Uterus (tissue), 4 donors: ENCODE data around the gene TRIM15. TPM values are rescaled to one million over a fixed set of nuclear protein-coding genes. Genes with fewer than 3 reads are reported as not detected.

ENCODE experiments used
- DNase-seq, 2 donors: peaks; one replicate each; pipeline ENCODE4 v3.0.0-alpha.2; 2019 to 2020
- H3K27ac ChIP-seq, 2 donors: fragments of 200-600 bp; sonication (generic); 1 replicate in 1 of 2; 2 replicates in 1 of 2; pipeline ENCODE4 v1.5.1; 2016 to 2018
- H3K27me3 ChIP-seq, 2 donors: fragments of 200-600 bp; sonication (generic); one replicate each; pipeline ENCODE4 v1.5.1; 2018 to 2019; ENCODE audit warnings: control low read depth in 1 of 2
- H3K36me3 ChIP-seq, 2 donors: fragments of 200-600 bp; sonication (generic); one replicate each; pipeline ENCODE4 v1.5.1; 2019; ENCODE audit warnings: control low read depth in 1 of 2
- H3K4me1 ChIP-seq, 2 donors: fragments of 200-600 bp; sonication (generic); one replicate each; pipeline ENCODE4 v1.5.1; 2018 to 2019; ENCODE audit warnings: control low read depth in 1 of 2
- H3K4me3 ChIP-seq, 2 donors: fragments of 200-600 bp; sonication (generic); 1 replicate in 1 of 2; 2 replicates in 1 of 2; pipeline ENCODE4 v1.5.1; 2018 to 2019; ENCODE audit warnings: mild to moderate bottlenecking in 1 of 2
- H3K9me3 ChIP-seq, 2 donors: fragments of 200-600 bp; sonication (generic); one replicate each; pipeline ENCODE4 v1.5.1; 2019; ENCODE audit warnings: control low read depth in 1 of 2
- POLR2A ChIP-seq, 2 donors: fragments of 450-650 bp; IDR thresholded peaks; one replicate each; pipeline ENCODE4 v1.6.1; 2016; ENCODE audit warnings: antibody characterized with exemption in 2 of 2, mild to moderate bottlenecking in 1 of 2, moderate library complexity in 1 of 2
- intact Hi-C: fragments of 100-400 bp; cut with DNase I; formaldehyde crosslinking; loops from one replicate; pipeline ENCODE4 v1.15.1; 2023; ENCODE audit warnings: low total_unique reads
- total RNA-seq, 4 donors: library from RNA; depleted of rRNA in 3 of 4; stranded (reverse); fragments of >200 nt in 3 of 4; gene quantifications; one replicate each; pipeline versions ENCODE4 v1.1.0 to v1.2.4, GENCODE V29; 2014 to 2023
- TF ChIP-seq, protein P1 (sequence below), 4 experiments: fragments of 200-600 bp in 2 of 4; fragments of 450-650 bp in 2 of 4; sonication (generic) in 2 of 4; IDR thresholded peaks; one replicate each; pipeline ENCODE4 v1.5.1; 2016 to 2019; ENCODE audit warnings: antibody characterized with exemption in 4 of 4, mild to moderate bottlenecking in 2 of 4, moderate library complexity in 1 of 4
- donor health status: DM: yes; HTN: yes; CAD: no.

Gene TRIM15
- total RNA-seq, 4 donors from 2014 or later = not detected

DNA sequence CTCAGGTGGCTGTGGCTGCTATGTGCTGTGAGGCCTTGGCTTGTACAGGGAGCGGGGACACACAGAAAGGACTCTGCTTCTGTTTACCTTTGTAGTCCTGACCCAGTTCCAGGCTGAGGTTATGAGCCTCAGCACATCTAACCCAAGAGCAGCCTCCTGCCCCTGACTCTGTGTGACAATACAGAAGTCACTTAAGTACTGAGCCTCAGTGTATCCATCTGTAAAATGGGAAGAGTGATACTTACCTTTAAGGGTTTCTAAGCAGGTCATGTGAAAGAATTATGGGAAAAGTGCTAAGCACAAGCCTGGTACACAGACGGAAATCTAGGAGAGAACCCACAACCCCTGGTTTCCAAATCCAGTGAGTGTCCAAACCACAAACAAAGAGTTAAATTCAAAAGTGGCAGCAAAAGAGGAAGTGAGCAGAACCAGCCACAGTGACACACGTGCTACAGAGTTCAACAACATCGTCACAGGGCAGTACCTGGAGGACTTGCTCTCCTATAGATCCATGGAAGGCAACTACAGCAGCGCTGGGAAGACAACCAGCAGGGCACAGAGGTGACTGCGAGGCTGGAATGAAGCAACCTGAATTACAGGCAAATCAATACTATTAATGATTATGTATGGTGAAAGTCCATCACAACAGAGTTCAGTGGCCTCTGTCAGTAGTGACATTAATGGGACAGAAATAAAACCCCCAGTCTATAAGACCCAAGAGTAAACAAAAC, 37.4 kb downstream of the TRIM15 start:
- Histone ChIP-seq H3K9me3 (no peaks in the 10 kb centered on the region), H3K27me3 (no peaks in the 10 kb centered on the region), H3K36me3 (no peaks in the 10 kb centered on the region), H3K4me3 (no peak overlapping the region), H3K4me1 (no peaks in the 10 kb centered on the region), H3K27ac (no peak overlapping the region)
- no peak for TF ChIP-seq POLR2A (IDR thresholded peaks at IDR 0.05)
- TF ChIP-seq, protein P1, sequence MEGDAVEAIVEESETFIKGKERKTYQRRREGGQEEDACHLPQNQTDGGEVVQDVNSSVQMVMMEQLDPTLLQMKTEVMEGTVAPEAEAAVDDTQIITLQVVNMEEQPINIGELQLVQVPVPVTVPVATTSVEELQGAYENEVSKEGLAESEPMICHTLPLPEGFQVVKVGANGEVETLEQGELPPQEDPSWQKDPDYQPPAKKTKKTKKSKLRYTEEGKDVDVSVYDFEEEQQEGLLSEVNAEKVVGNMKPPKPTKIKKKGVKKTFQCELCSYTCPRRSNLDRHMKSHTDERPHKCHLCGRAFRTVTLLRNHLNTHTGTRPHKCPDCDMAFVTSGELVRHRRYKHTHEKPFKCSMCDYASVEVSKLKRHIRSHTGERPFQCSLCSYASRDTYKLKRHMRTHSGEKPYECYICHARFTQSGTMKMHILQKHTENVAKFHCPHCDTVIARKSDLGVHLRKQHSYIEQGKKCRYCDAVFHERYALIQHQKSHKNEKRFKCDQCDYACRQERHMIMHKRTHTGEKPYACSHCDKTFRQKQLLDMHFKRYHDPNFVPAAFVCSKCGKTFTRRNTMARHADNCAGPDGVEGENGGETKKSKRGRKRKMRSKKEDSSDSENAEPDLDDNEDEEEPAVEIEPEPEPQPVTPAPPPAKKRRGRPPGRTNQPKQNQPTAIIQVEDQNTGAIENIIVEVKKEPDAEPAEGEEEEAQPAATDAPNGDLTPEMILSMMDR (IDR thresholded peaks at IDR 0.05) = no peak
- DNase-seq = no peak
- intact Hi-C loops = no loop called here

DNA sequence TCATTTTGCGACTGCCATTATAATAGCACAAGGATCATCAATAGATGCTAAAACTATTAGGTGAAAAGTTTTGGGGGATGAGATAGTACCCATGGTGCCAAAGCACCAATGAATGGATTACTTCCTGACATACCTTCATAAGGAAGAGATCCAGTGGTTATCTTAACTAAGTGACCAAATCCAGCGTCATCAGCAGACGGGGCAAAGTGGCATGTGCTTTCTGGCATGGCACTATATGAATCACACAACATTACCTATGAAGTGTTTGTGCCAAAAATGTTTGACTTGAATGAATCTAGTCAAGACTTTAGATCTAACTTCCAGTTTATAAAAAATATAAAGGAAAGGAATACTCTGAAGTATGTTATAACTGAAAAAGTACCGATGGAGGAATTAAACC, 39.0 kb downstream of the TRIM15 start:
- intact Hi-C loops = no loop called here
- H3K9me3 ChIP-seq = no peaks in the 10 kb centered on the region
- TF ChIP-seq, protein P1 (IDR thresholded peaks at IDR 0.05) = no peak
- no peak for TF ChIP-seq POLR2A (IDR thresholded peaks at IDR 0.05)
- no peak overlapping the region for H3K4me3 ChIP-seq
- H3K27me3 ChIP-seq = no peaks in the 10 kb centered on the region
- no peak for DNase-seq
- no peak overlapping the region for H3K27ac ChIP-seq
- no peaks in the 10 kb centered on the region for H3K4me1 ChIP-seq
- no peaks in the 10 kb centered on the region for H3K36me3 ChIP-seq

DNA sequence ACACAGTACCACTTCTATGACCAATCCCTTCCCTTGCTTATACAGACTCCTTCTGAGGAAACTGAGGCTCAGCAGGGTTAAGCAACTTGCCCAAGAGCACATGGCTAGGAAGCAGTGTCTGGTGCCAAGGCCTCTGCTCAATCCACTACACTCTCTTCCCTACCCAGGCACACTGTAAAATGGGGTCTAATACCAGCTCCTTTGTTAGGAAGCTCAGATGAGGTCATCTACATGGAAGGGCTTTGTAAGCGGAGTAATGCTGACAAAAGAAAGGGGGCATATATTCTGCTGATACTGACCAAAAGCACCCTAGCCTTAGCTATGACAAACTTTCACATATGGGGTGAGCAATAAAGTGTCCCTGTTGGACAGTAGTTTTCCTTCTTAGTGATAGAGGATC, 40.8 kb downstream of the TRIM15 start:
- Histone ChIP-seq H3K27me3 (no peaks in the 10 kb centered on the region), H3K36me3 (no peaks in the 10 kb centered on the region), H3K4me1 (peaks cover 0 to 5% of the 10 kb centered on the region in 2 donors), H3K27ac (no peak overlapping the region), H3K9me3 (no peaks in the 10 kb centered on the region), H3K4me3 (no peak overlapping the region)
- DNase-seq = no peak
- intact Hi-C loops = no loop called here
- no peak for TF ChIP-seq POLR2A (IDR thresholded peaks at IDR 0.05)
- TF ChIP-seq, protein P1 (IDR thresholded peaks at IDR 0.05) = no peak

DNA sequence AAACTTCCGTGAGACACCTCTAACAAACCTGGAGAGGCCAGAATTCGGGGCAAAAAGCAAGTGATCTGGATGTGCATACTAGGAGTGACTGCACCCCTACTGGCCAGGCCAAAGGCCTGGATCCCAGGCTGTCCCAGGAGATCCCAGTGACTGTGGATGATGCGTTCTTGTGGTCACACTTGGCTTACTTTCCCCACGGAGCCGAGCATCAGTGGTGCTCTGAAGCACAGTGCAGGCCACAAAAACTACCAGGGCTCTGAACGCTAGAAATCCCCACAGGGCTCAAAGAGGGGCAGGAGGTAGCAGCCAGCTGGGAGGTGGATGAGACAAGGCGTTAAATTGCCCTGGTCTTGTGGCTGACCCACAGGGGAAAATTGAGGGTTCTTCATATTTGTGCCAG, 42.8 kb downstream of the TRIM15 start:
- H3K27ac ChIP-seq = no peak overlapping the region
- intact Hi-C loops = no loop called here

More for the DNA sequence above, 42.8 kb downstream of the TRIM15 start:
- Histone ChIP-seq H3K4me3 (no peak overlapping the region), H3K4me1 (peaks cover 0 to 5% of the 10 kb centered on the region in 2 donors), H3K9me3 (no peaks in the 10 kb centered on the region), H3K36me3 (no peaks in the 10 kb centered on the region), H3K27me3 (no peaks in the 10 kb centered on the region)
- no peak for TF ChIP-seq POLR2A (IDR thresholded peaks at IDR 0.05)
- TF ChIP-seq, protein P1 (IDR thresholded peaks at IDR 0.05) = no peak
- DNase-seq = no peak
